LNCaP clone FGC (cell line): ENCODE data around the gene OPRL1.

Experiments used
- DNase-seq: peaks from one replicate; pipeline ENCODE4 v3.0.0-alpha.2; 2011; ENCODE audit warnings: low read depth
- H3K4me3 ChIP-seq: 2 replicates; pipeline ENCODE4 v1.5.1; 2011; ENCODE audit warnings: mild to moderate bottlenecking, low read depth, low read length, control low read depth
- TF ChIP-seq, protein P1 (sequence below): IDR thresholded peaks from 2 replicates; pipeline ENCODE4 v1.5.1; 2012; ENCODE audit warnings: mild to moderate bottlenecking; ENCODE audit not compliant: control insufficient read depth, insufficient read depth; ENCODE audit errors: extremely low read depth

The OPRL1 gene

DNA sequence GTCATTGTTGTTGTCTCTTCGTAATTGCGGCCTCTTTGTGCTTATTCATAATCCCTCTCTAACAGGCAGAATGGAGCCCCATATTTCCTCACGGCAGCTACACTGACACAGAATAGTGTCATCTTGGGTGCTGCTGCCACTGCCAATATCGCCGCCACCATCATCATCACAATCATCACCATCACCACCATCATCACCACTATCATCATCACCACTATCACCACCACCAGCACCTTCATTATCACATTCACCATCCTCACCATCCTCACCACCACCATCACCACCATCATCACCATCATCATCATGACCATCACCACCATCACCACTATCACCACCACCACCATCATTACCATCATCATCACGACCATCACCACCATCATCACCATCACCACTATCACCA is 16.7 kb downstream of the OPRL1 start:
- TF ChIP-seq, protein P1, sequence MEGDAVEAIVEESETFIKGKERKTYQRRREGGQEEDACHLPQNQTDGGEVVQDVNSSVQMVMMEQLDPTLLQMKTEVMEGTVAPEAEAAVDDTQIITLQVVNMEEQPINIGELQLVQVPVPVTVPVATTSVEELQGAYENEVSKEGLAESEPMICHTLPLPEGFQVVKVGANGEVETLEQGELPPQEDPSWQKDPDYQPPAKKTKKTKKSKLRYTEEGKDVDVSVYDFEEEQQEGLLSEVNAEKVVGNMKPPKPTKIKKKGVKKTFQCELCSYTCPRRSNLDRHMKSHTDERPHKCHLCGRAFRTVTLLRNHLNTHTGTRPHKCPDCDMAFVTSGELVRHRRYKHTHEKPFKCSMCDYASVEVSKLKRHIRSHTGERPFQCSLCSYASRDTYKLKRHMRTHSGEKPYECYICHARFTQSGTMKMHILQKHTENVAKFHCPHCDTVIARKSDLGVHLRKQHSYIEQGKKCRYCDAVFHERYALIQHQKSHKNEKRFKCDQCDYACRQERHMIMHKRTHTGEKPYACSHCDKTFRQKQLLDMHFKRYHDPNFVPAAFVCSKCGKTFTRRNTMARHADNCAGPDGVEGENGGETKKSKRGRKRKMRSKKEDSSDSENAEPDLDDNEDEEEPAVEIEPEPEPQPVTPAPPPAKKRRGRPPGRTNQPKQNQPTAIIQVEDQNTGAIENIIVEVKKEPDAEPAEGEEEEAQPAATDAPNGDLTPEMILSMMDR, result no peak
- DNase-seq, result no peak
- H3K4me3 ChIP-seq, result no peak overlapping the region

DNA sequence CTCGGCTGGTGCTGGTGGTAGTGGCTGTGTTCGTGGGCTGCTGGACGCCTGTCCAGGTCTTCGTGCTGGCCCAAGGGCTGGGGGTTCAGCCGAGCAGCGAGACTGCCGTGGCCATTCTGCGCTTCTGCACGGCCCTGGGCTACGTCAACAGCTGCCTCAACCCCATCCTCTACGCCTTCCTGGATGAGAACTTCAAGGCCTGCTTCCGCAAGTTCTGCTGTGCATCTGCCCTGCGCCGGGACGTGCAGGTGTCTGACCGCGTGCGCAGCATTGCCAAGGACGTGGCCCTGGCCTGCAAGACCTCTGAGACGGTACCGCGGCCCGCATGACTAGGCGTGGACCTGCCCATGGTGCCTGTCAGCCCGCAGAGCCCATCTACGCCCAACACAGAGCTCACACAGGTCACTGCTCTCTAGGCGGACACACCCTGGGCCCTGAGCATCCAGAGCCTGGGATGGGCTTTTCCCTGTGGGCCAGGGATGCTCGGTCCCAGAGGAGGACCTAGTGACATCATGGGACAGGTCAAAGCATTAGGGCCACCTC is 18.7 kb downstream of the OPRL1 start:
- TF ChIP-seq, protein P1, result no peak
- H3K4me3 ChIP-seq, result no peak overlapping the region
- no peak for DNase-seq

DNA sequence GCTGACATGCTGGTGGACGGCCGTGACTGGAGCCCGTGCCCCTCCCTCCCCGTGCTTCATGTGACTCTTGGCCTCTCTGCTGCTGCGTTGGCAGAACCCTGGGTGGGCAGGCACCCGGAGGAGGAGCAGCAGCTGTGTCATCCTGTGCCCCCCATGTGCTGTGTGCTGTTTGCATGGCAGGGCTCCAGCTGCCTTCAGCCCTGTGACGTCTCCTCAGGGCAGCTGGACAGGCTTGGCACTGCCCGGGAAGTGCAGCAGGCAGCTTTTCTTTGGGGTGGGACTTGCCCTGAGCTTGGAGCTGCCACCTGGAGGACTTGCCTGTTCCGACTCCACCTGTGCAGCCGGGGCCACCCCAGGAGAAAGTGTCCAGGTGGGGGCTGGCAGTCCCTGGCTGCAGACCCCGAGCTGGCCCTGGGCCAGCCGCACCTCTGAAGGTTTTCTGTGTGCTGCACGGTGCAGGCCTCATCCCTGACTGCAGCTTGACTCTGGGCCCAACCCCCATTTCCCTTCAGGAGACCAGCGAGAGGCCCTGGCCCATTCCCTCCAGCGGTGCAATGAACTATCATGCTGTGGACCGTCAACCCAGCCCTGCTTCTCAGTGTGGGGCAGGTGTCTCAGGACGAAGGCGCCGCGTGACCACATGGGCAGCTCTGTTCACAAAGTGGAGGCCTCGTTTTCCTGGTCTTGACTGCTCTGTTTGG is 19.4 kb downstream of the OPRL1 start:
- no peak overlapping the region for H3K4me3 ChIP-seq
- no peak for DNase-seq
- TF ChIP-seq, protein P1, result no peak

DNA sequence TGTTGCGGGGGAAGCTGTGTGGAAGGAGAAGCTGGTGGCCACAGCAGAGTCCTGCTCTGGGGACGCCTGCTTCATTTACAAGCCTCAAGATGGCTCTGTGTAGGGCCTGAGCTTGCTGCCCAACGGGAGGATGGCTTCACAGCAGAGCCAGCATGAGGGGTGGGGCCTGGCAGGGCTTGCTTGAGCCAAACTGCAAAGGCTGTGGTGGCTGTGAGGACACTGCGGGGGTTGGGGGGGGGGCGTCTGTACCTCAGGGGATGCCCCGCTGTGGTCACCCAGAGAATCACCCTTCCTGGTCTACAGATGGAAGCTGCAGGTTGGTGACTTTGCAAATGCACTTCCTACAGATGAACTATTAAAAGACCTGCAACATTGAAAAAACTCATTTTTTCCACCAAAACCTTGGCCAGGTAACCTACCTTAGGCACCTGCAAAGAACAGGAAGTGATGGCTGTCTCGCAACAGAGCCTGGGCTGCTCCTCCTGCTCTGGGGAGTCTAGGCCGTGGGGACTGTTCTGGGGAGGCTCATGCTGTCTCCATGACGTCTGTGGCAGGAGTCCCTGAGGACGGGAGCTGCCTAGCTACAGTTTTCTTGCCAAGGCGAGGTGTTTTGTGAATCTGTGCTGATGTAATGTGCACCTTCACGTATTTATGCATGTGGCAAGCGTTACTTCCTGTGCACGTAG is 20.1 kb downstream of the OPRL1 start:
- no peak overlapping the region for H3K4me3 ChIP-seq
- TF ChIP-seq, protein P1, result no peak
- no peak for DNase-seq

DNA sequence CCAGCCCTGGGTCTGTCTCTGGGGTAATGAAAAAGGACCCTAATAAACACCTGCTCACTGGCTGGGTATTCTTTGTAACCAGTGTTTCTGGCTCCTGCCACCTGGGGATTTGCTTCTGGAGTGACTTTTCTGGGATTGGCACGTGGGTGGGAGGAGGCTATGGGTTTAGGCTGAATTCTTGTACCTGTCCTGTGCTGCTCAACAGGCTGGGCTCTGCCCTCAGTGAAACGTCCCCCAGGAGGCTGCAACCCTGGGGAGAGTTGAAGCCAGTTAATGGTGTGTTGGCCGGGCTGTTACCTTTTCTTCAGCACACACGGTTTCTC is 20.6 kb downstream of the OPRL1 start:
- no peak overlapping the region for H3K4me3 ChIP-seq
- no peak for DNase-seq
- TF ChIP-seq, protein P1, result no peak

- no peak overlapping the region for H3K4me3 ChIP-seq
- TF ChIP-seq, protein P1, result no peak
- DNase-seq, result no peak
These were observed 21.2 kb downstream of the OPRL1 start for GRCh38 chr20:64100946-64101688.
